HEK293 (cell line): ENCODE data around the gene MDN1.
A peak's percentile ranks its signal among the peaks of the same experiment; 100 is the strongest.

Experiments used
- KLF8 ChIP-seq: fragments of 450-650 bp; formaldehyde crosslinking; IDR thresholded peaks from 2 replicates; pipeline ENCODE4 v1.5.1; 2016; ENCODE audit warnings: missing biosample characterization, missing genetic modification characterization
- MYNN ChIP-seq: fragments of 450-650 bp; formaldehyde crosslinking; IDR thresholded peaks from 2 replicates; pipeline ENCODE4 v1.5.1; 2016; ENCODE audit warnings: missing biosample characterization, missing genetic modification characterization, borderline replicate concordance
- OSR2 ChIP-seq: fragments of 450-650 bp; formaldehyde crosslinking; IDR thresholded peaks from 2 replicates; pipeline ENCODE4 v1.5.1; 2016; ENCODE audit warnings: missing biosample characterization, missing genetic modification characterization
- SCRT1 ChIP-seq: fragments of 450-650 bp; formaldehyde crosslinking; IDR thresholded peaks from 2 replicates; pipeline ENCODE4 v1.5.1; 2016; ENCODE audit warnings: missing biosample characterization, missing genetic modification characterization, borderline replicate concordance
- SP3 ChIP-seq: fragments of 450-650 bp; formaldehyde crosslinking; IDR thresholded peaks from 2 replicates; pipeline ENCODE4 v1.5.1; 2016; ENCODE audit warnings: missing biosample characterization, missing genetic modification characterization
- TCF7L2 ChIP-seq: IDR thresholded peaks from 2 replicates; pipeline ENCODE4 v1.6.1; 2011; ENCODE audit warnings: low read depth, mild to moderate bottlenecking, inconsistent platforms, low read length, moderate library complexity, borderline replicate concordance
- WT1 ChIP-seq: fragments of 450-650 bp; formaldehyde crosslinking; IDR thresholded peaks from 2 replicates; pipeline ENCODE4 v1.5.1; 2016; ENCODE audit warnings: missing biosample characterization, missing genetic modification characterization
- ZBTB6 ChIP-seq: fragments of 450-650 bp; formaldehyde crosslinking; IDR thresholded peaks from 2 replicates; pipeline ENCODE4 v1.5.1; 2017; ENCODE audit warnings: missing biosample characterization, missing genetic modification characterization
- ZFP3 ChIP-seq: fragments of 450-650 bp; formaldehyde crosslinking; IDR thresholded peaks from 2 replicates; pipeline ENCODE4 v1.5.1; 2016; ENCODE audit warnings: low read depth, missing biosample characterization, missing genetic modification characterization
- ZFP37 ChIP-seq: fragments of 450-650 bp; formaldehyde crosslinking; IDR thresholded peaks from 2 replicates; pipeline ENCODE4 v1.5.1; 2016; ENCODE audit warnings: missing biosample characterization, missing genetic modification characterization
- ZNF174 ChIP-seq: fragments of 450-650 bp; formaldehyde crosslinking; IDR thresholded peaks from 2 replicates; pipeline ENCODE4 v1.5.0; 2017; ENCODE audit warnings: missing biosample characterization, mild to moderate bottlenecking, missing genetic modification characterization
- ZNF335 ChIP-seq: fragments of 450-650 bp; formaldehyde crosslinking; conservative IDR thresholded peaks from 2 replicates; pipeline ENCODE4 v1.5.1; 2016; ENCODE audit warnings: missing biosample characterization, missing genetic modification characterization
- ZNF391 ChIP-seq: fragments of 450-650 bp; formaldehyde crosslinking; IDR thresholded peaks from 2 replicates; pipeline ENCODE4 v1.5.1; 2016; ENCODE audit warnings: low read depth, missing biosample characterization, missing genetic modification characterization, borderline replicate concordance
- ZNF501 ChIP-seq: fragments of 450-650 bp; formaldehyde crosslinking; IDR thresholded peaks from 2 replicates; pipeline ENCODE4 v1.5.1; 2016; ENCODE audit warnings: missing biosample characterization, missing genetic modification characterization
- ZNF510 ChIP-seq: fragments of 450-650 bp; formaldehyde crosslinking; IDR thresholded peaks from 2 replicates; pipeline ENCODE4 v1.5.1; 2018; ENCODE audit warnings: mild to moderate bottlenecking, missing genetic modification characterization, missing biosample characterization; ENCODE audit not compliant: insufficient replicate concordance
- ZNF549 ChIP-seq: fragments of 450-650 bp; IDR thresholded peaks from 2 replicates; pipeline ENCODE4 v1.5.1; 2018; ENCODE audit warnings: missing biosample characterization, missing genetic modification characterization, mild to moderate bottlenecking, inconsistent platforms, moderate library complexity
- ZNF561 ChIP-seq: fragments of 450-650 bp; IDR thresholded peaks from 2 replicates; pipeline ENCODE4 v1.5.1; 2018; ENCODE audit warnings: missing biosample characterization, missing genetic modification characterization, borderline replicate concordance
- ZNF580 ChIP-seq: fragments of 450-650 bp; formaldehyde crosslinking; IDR thresholded peaks from 2 replicates; pipeline ENCODE4 v1.5.1; 2016; ENCODE audit warnings: missing biosample characterization, missing genetic modification characterization
- ZNF596 ChIP-seq: fragments of 450-650 bp; IDR thresholded peaks from 2 replicates; pipeline ENCODE4 v1.5.0; 2018; ENCODE audit warnings: missing biosample characterization, mild to moderate bottlenecking, missing genetic modification characterization, moderate library complexity
- ZNF600 ChIP-seq: fragments of 450-650 bp; formaldehyde crosslinking; IDR thresholded peaks from 2 replicates; pipeline ENCODE4 v1.5.1; 2016; ENCODE audit warnings: missing biosample characterization, missing genetic modification characterization
- ZNF654 ChIP-seq: fragments of 450-650 bp; formaldehyde crosslinking; IDR thresholded peaks from 2 replicates; pipeline ENCODE4 v1.5.1; 2016; ENCODE audit warnings: low read depth, missing biosample characterization, missing genetic modification characterization
- ZNF768 ChIP-seq: fragments of 450-650 bp; formaldehyde crosslinking; IDR thresholded peaks from 2 replicates; pipeline ENCODE4 v1.5.1; 2018; ENCODE audit warnings: missing biosample characterization, mild to moderate bottlenecking, missing genetic modification characterization
- ZNF777 ChIP-seq: fragments of 450-650 bp; formaldehyde crosslinking; IDR thresholded peaks from 2 replicates; pipeline ENCODE4 v1.5.1; 2017; ENCODE audit warnings: missing biosample characterization, missing genetic modification characterization, borderline replicate concordance
- TF ChIP-seq, protein P1 (sequence below): fragments of 450-650 bp; formaldehyde crosslinking; IDR thresholded peaks from 2 replicates; pipeline ENCODE4 v1.5.1; 2016; ENCODE audit warnings: missing biosample characterization, missing genetic modification characterization
- TF ChIP-seq, protein P2 (sequence below): fragments of 450-650 bp; formaldehyde crosslinking; IDR thresholded peaks from 2 replicates; pipeline ENCODE4 v1.5.1; 2016; ENCODE audit warnings: missing biosample characterization, missing genetic modification characterization
- TF ChIP-seq, protein P3 (sequence below): fragments of 450-650 bp; formaldehyde crosslinking; IDR thresholded peaks from 2 replicates; pipeline ENCODE4 v1.5.1; 2017; ENCODE audit warnings: missing biosample characterization, missing genetic modification characterization
- TF ChIP-seq, protein P4 (sequence below): fragments of 450-650 bp; formaldehyde crosslinking; IDR thresholded peaks from 2 replicates; pipeline ENCODE4 v1.5.1; 2017; ENCODE audit warnings: missing biosample characterization, missing genetic modification characterization

Gene MDN1

DNA sequence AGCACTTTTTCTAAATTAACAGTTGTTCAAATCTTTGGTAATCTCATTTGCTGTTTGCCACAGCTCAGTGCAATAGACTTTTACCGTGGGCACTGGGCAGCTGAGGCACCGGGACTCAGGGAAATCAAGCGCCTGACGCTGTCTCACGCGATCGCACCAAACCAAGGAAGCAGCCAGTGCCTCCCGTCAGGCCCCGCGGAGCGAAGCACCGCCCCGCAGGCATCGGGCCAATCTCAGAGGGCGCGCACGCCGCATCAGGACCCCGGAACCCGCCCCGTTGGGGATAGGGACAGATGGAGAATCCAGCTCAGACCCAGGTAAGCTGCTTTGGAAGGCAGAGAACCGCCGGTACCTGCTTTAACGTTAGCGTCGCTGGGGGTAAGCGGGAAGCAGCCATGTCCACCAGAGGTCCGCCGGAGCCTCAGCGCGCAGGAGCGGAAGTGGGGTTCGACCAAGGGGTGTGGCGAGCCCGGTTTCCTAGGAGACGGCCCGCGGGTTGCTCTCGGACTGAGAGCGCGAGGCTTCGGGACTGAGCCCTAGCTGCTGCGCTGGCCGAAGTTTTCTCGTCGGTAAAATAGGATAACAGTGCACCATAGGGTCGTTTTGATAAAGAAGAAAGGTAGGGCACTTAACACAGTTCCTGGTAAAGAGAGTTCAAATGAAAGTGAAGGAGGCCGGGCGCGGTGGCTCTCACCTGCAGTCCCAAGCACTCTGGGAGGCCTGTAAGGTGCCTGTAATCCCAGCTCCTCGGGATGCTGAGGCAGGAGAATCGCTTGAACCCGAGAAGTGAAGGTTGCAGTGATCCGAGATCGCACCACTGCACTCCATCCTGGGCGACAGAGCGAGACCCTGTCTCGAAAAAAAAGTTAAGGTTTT is 181.0 kb downstream of the MDN1 start, which contains the start of gene LYRM2 (continued):
- no peak; the same call in 1 of the 2 replicates for TF ChIP-seq ZBTB6 (tag by site-specific recombination)
- TF ChIP-seq ZNF335 (tag by site-specific recombination) = peak; percentile 96
- TF ChIP-seq ZNF580 (tag by site-specific recombination) = no peak; the same call in 1 of the 2 replicates
- no peak for TF ChIP-seq TCF7L2
- TF ChIP-seq, protein P1, sequence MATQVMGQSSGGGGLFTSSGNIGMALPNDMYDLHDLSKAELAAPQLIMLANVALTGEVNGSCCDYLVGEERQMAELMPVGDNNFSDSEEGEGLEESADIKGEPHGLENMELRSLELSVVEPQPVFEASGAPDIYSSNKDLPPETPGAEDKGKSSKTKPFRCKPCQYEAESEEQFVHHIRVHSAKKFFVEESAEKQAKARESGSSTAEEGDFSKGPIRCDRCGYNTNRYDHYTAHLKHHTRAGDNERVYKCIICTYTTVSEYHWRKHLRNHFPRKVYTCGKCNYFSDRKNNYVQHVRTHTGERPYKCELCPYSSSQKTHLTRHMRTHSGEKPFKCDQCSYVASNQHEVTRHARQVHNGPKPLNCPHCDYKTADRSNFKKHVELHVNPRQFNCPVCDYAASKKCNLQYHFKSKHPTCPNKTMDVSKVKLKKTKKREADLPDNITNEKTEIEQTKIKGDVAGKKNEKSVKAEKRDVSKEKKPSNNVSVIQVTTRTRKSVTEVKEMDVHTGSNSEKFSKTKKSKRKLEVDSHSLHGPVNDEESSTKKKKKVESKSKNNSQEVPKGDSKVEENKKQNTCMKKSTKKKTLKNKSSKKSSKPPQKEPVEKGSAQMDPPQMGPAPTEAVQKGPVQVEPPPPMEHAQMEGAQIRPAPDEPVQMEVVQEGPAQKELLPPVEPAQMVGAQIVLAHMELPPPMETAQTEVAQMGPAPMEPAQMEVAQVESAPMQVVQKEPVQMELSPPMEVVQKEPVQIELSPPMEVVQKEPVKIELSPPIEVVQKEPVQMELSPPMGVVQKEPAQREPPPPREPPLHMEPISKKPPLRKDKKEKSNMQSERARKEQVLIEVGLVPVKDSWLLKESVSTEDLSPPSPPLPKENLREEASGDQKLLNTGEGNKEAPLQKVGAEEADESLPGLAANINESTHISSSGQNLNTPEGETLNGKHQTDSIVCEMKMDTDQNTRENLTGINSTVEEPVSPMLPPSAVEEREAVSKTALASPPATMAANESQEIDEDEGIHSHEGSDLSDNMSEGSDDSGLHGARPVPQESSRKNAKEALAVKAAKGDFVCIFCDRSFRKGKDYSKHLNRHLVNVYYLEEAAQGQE (tag by site-specific recombination) = no peak
- TF ChIP-seq WT1 (tag by site-specific recombination) = no peak
- no peak for TF ChIP-seq ZNF654
- no peak for TF ChIP-seq MYNN (tag by site-specific recombination)
- peak; percentile 46; the same call in 1 of the 2 replicates for TF ChIP-seq KLF8 (tag by site-specific recombination)
- TF ChIP-seq ZFP3 (tag by site-specific recombination) = no peak
- TF ChIP-seq SCRT1 (tag by site-specific recombination) = no peak
- TF ChIP-seq ZFP37 (tag by site-specific recombination) = no peak; the same call in 1 of the 2 replicates
- TF ChIP-seq ZNF549 (tag by site-specific recombination) = no peak
- TF ChIP-seq ZNF510 = no peak
- no peak for TF ChIP-seq ZNF768
- peak; percentile 95; the same call in 1 of the 2 replicates for TF ChIP-seq ZNF501
- no peak for TF ChIP-seq ZNF391 (tag by site-specific recombination)
- TF ChIP-seq, protein P2, sequence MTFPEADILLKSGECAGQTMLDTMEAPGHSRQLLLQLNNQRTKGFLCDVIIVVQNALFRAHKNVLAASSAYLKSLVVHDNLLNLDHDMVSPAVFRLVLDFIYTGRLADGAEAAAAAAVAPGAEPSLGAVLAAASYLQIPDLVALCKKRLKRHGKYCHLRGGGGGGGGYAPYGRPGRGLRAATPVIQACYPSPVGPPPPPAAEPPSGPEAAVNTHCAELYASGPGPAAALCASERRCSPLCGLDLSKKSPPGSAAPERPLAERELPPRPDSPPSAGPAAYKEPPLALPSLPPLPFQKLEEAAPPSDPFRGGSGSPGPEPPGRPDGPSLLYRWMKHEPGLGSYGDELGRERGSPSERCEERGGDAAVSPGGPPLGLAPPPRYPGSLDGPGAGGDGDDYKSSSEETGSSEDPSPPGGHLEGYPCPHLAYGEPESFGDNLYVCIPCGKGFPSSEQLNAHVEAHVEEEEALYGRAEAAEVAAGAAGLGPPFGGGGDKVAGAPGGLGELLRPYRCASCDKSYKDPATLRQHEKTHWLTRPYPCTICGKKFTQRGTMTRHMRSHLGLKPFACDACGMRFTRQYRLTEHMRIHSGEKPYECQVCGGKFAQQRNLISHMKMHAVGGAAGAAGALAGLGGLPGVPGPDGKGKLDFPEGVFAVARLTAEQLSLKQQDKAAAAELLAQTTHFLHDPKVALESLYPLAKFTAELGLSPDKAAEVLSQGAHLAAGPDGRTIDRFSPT (tag by site-specific recombination) = peak; percentile 55; the same call in 1 of the 2 replicates
- no peak for TF ChIP-seq ZNF174 (tag by site-specific recombination)
- peak; percentile 74 for TF ChIP-seq SP3 (tag by site-specific recombination)
- TF ChIP-seq ZNF600 (tag by site-specific recombination) = peak; percentile 30; the same call in 1 of the 2 replicates
- no peak for TF ChIP-seq ZNF596 (tag by site-specific recombination)
- TF ChIP-seq, protein P3, sequence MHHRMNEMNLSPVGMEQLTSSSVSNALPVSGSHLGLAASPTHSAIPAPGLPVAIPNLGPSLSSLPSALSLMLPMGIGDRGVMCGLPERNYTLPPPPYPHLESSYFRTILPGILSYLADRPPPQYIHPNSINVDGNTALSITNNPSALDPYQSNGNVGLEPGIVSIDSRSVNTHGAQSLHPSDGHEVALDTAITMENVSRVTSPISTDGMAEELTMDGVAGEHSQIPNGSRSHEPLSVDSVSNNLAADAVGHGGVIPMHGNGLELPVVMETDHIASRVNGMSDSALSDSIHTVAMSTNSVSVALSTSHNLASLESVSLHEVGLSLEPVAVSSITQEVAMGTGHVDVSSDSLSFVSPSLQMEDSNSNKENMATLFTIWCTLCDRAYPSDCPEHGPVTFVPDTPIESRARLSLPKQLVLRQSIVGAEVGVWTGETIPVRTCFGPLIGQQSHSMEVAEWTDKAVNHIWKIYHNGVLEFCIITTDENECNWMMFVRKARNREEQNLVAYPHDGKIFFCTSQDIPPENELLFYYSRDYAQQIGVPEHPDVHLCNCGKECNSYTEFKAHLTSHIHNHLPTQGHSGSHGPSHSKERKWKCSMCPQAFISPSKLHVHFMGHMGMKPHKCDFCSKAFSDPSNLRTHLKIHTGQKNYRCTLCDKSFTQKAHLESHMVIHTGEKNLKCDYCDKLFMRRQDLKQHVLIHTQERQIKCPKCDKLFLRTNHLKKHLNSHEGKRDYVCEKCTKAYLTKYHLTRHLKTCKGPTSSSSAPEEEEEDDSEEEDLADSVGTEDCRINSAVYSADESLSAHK (tag by site-specific recombination) = no peak
- TF ChIP-seq, protein P4, sequence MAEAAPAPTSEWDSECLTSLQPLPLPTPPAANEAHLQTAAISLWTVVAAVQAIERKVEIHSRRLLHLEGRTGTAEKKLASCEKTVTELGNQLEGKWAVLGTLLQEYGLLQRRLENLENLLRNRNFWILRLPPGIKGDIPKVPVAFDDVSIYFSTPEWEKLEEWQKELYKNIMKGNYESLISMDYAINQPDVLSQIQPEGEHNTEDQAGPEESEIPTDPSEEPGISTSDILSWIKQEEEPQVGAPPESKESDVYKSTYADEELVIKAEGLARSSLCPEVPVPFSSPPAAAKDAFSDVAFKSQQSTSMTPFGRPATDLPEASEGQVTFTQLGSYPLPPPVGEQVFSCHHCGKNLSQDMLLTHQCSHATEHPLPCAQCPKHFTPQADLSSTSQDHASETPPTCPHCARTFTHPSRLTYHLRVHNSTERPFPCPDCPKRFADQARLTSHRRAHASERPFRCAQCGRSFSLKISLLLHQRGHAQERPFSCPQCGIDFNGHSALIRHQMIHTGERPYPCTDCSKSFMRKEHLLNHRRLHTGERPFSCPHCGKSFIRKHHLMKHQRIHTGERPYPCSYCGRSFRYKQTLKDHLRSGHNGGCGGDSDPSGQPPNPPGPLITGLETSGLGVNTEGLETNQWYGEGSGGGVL (tag by site-specific recombination) = no peak
- no peak for TF ChIP-seq OSR2 (tag by site-specific recombination)
- no peak for TF ChIP-seq ZNF561 (tag by site-specific recombination)
- peak; percentile 61; the same call in 1 of the 2 replicates for TF ChIP-seq ZNF777 (tag by site-specific recombination)
